Hematopoietic multipotent progenitor cell treated with erythropoietin and hydrocortisone succinate and interleukin-3 and kit ligand, for 4 days (in vitro differentiated cells): ENCODE measurements around the gene STUB1.

Experiments
- DNase-seq: peaks from one replicate; pipeline ENCODE4 v3.0.0-alpha.2; 2015

Gene STUB1

GRCh38 chr16:698911-699671, 18.9 kb downstream of the STUB1 start:
- DNase-seq = no peak

- peak; percentile 56 for DNase-seq
These were observed 20.7 kb downstream of the STUB1 start for GRCh38 chr16:700684-701584.

- no peak for DNase-seq
These were observed 22.1 kb downstream of the STUB1 start for GRCh38 chr16:702341-702740.

- DNase-seq = no peak
These were observed 23.2 kb downstream of the STUB1 start for GRCh38 chr16:703406-703805.

- no peak for DNase-seq
These were observed 23.8 kb downstream of the STUB1 start for GRCh38 chr16:704047-704446.

- no peak for DNase-seq
These were observed 24.6 kb downstream of the STUB1 start for GRCh38 chr16:704552-705380.

GRCh38 chr16:705431-706188, 25.4 kb downstream of the STUB1 start, which contains the start of gene FBXL16:
Gene FBXL16 (minus strand): TSS chr16:705801. CDS start chr16:697405, 8,396 bp downstream.
- no peak for DNase-seq

- no peak for DNase-seq
These were observed 26.2 kb downstream of the STUB1 start for GRCh38 chr16:706189-707061.

- no peak for DNase-seq
These were observed 26.9 kb downstream of the STUB1 start for GRCh38 chr16:707062-707538.

GRCh38 chr16:708019-708418, 27.8 kb downstream of the STUB1 start:
- DNase-seq = no peak

GRCh38 chr16:708959-709358, 28.7 kb downstream of the STUB1 start:
- DNase-seq = no peak

GRCh38 chr16:709566-710499, 29.6 kb downstream of the STUB1 start:
- peak; percentile 70 for DNase-seq

GRCh38 chr16:710500-711075, 30.4 kb downstream of the STUB1 start:
- no peak for DNase-seq

- no peak for DNase-seq
These were observed 30.9 kb downstream of the STUB1 start for GRCh38 chr16:711084-711483.

GRCh38 chr16:711548-712320, 31.5 kb downstream of the STUB1 start:
- peak; percentile 86 for DNase-seq

GRCh38 chr16:712740-713250, 32.6 kb downstream of the STUB1 start:
- peak; percentile 69 for DNase-seq

GRCh38 chr16:714079-714478, 33.9 kb downstream of the STUB1 start:
- no peak for DNase-seq
